T1000 (cell line): ENCODE measurements around the gene EIPR1.
"Not testable (repeated sequence)": the region's sequence is repeated elsewhere in the genome, so short reads cannot be mapped to it uniquely, and the experiment has no call there.

Source experiments
- DNase-seq: peaks from one replicate; lab custom pipeline; 2025; ENCODE audit warnings: mixed read lengths; lab: John Stamatoyannopoulos, UW

Gene EIPR1

GRCh38 chr2:3286646-3287036, 91.0 kb downstream of the EIPR1 start:
- not testable (repeated sequence) for DNase-seq

- DNase-seq: no peak
Measured at GRCh38 chr2:3285901-3286645, 91.5 kb downstream of the EIPR1 start.

- no peak for DNase-seq
Measured at GRCh38 chr2:3284657-3285630, 92.7 kb downstream of the EIPR1 start.

- DNase-seq: not testable (repeated sequence)
Measured at GRCh38 chr2:3283876-3284656, 93.6 kb downstream of the EIPR1 start.

GRCh38 chr2:3283206-3283605, 94.4 kb downstream of the EIPR1 start:
- no peak for DNase-seq

GRCh38 chr2:3282056-3282998, 95.3 kb downstream of the EIPR1 start:
- DNase-seq: no peak

GRCh38 chr2:3280683-3281520, 96.7 kb downstream of the EIPR1 start:
- no peak for DNase-seq

- DNase-seq: no peak
Measured at GRCh38 chr2:3280197-3280596, 97.4 kb downstream of the EIPR1 start.

- no peak for DNase-seq
Measured at GRCh38 chr2:3279236-3279960, 98.2 kb downstream of the EIPR1 start.

- no peak for DNase-seq
Measured at GRCh38 chr2:3278521-3279218, 98.9 kb downstream of the EIPR1 start.

- DNase-seq: no peak
Measured at GRCh38 chr2:3277748-3278520, 99.7 kb downstream of the EIPR1 start.

GRCh38 chr2:3277050-3277747, 100.4 kb downstream of the EIPR1 start:
- DNase-seq: no peak

- DNase-seq: no peak
Measured at GRCh38 chr2:3272761-3273160, 104.9 kb downstream of the EIPR1 start.

- no peak for DNase-seq
Measured at GRCh38 chr2:3270095-3270478, 107.5 kb downstream of the EIPR1 start.

- DNase-seq: no peak
Measured at GRCh38 chr2:3269425-3270094, 108.1 kb downstream of the EIPR1 start.

- DNase-seq: no peak
Measured at GRCh38 chr2:3268705-3269029, 109.0 kb downstream of the EIPR1 start.
